ENCODE measurements around the gene R3HCC1L. TPM values are rescaled to one million over a fixed set of nuclear protein-coding genes. Genes with fewer than 3 reads are reported as not detected.

R3HCC1L gene
- total RNA-seq, 1 donor from 2014 or later: 18.4 TPM

DNA sequence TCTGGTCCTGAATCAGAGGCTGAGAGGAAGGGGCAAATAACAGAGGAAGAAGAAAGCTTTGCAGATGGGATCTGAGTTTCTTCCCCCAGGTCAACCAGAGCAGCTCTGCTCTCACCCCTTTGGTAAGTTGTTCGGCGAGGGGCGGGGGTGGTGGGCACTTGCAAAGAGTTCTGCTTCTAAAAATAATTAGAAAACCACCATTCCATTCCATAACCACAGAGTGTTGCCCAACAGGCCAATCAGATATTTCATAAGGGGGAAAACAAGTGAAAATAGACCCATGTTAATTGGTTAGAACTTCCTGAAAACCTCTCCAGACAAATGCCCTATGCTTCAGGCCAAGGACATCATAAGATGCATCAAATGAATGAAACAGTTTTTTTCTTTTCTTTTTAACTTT, 43.6 kb upstream of the R3HCC1L start:
- H3K27ac Mint-ChIP-seq (ENCODE audit: unreplicated experiment): no peak overlapping the region
- TF ChIP-seq, protein P1, sequence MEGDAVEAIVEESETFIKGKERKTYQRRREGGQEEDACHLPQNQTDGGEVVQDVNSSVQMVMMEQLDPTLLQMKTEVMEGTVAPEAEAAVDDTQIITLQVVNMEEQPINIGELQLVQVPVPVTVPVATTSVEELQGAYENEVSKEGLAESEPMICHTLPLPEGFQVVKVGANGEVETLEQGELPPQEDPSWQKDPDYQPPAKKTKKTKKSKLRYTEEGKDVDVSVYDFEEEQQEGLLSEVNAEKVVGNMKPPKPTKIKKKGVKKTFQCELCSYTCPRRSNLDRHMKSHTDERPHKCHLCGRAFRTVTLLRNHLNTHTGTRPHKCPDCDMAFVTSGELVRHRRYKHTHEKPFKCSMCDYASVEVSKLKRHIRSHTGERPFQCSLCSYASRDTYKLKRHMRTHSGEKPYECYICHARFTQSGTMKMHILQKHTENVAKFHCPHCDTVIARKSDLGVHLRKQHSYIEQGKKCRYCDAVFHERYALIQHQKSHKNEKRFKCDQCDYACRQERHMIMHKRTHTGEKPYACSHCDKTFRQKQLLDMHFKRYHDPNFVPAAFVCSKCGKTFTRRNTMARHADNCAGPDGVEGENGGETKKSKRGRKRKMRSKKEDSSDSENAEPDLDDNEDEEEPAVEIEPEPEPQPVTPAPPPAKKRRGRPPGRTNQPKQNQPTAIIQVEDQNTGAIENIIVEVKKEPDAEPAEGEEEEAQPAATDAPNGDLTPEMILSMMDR (conservative IDR thresholded peaks at IDR 0.05): no peak

DNA sequence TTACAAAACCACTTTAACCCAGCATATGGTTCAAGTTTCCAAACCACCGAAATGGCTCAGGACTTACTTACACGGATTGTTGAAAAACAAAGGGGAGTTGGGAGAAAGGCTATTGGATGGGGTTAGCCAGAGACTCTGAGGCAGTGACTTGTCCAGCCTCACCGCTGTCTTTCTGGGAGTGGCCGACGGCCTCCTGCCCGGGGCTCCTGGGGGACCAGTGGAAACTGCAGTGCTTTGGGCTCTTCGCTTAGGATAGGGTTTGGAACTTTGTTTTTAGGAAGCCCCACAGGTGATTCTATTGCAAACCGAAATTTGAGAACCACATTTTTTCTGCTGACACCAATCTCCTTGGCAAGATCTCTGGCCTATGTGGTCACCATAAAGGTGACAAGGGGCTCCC, 38.1 kb upstream of the R3HCC1L start:
- TF ChIP-seq, protein P1 (conservative IDR thresholded peaks at IDR 0.05): no peak
- peaks cover 7% of the 10 kb centered on the region for H3K4me1 Mint-ChIP-seq
- no peaks in the 10 kb centered on the region for H3K9me3 Mint-ChIP-seq
- H3K27ac Mint-ChIP-seq (ENCODE audit: unreplicated experiment): no peak overlapping the region
- H3K27me3 Mint-ChIP-seq (ENCODE audit: low read depth): peaks cover 5% of the 10 kb centered on the region
- no peak overlapping the region for H3K4me3 Mint-ChIP-seq
- H3K36me3 Mint-ChIP-seq (ENCODE audit: low read depth): no peaks in the 10 kb centered on the region
- no peak for DNase-seq (ENCODE audit: low read depth, low spot score)

More for the DNA sequence above, 43.6 kb upstream of the R3HCC1L start:
- H3K9me3 Mint-ChIP-seq: no peaks in the 10 kb centered on the region
- H3K36me3 Mint-ChIP-seq (ENCODE audit: low read depth): no peaks in the 10 kb centered on the region
- DNase-seq (ENCODE audit: low read depth, low spot score): no peak
- peaks cover 26% of the 10 kb centered on the region for H3K27me3 Mint-ChIP-seq (ENCODE audit: low read depth)
- no peak overlapping the region for H3K4me3 Mint-ChIP-seq
- H3K4me1 Mint-ChIP-seq: no peaks in the 10 kb centered on the region

DNA sequence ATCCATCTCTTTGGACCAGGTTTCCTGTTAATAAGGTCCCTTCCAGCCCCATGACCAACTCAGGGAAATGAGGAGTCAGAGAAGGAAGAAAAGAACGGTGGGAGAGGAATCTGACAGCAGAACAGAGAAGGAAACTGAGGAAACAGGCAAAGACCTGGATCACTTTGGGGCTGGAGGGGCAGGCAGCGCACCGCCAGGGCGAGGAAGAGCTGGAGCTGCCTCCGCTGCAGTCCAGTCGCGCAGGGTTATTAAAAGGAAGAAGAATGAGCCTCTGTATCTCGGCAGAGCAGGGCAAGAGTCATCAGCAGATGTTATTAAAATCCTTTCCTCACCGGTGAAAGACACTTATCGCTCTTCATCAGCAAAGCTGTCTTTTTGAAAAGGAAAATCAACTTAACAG, 37.7 kb upstream of the R3HCC1L start:
- Mint-ChIP-seq H3K9me3 (no peaks in the 10 kb centered on the region), H3K27ac (ENCODE audit: unreplicated experiment) (no peak overlapping the region), H3K27me3 (ENCODE audit: low read depth) (peaks cover 4% of the 10 kb centered on the region), H3K4me3 (no peak overlapping the region), H3K4me1 (peaks cover 7% of the 10 kb centered on the region), H3K36me3 (ENCODE audit: low read depth) (no peaks in the 10 kb centered on the region)
- TF ChIP-seq, protein P1 (conservative IDR thresholded peaks at IDR 0.05): no peak
- no peak for DNase-seq (ENCODE audit: low read depth, low spot score)

DNA sequence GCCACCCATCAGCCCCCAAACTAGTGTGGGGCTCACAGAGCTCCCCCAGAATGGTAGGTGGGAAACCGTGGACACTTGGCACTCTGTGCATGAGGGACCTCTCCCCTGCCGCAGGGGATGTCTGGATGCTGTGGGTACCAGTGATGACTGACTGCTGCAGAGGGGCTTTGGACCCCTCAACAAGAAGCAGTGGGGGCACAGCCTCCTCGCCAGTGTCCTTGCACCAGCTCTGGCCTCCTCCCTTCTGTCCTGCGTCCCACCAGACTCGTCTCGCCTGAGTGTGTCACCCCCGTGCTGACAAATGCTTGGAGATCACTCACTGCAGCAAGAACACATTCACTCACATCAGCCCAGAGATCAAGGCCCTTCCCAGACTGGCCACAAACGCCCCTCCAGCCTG, 37.3 kb upstream of the R3HCC1L start:
- DNase-seq (ENCODE audit: low read depth, low spot score): no peak
- H3K36me3 Mint-ChIP-seq (ENCODE audit: low read depth): no peaks in the 10 kb centered on the region
- peaks cover 7% of the 10 kb centered on the region for H3K4me1 Mint-ChIP-seq
- no peaks in the 10 kb centered on the region for H3K9me3 Mint-ChIP-seq
- TF ChIP-seq, protein P1 (conservative IDR thresholded peaks at IDR 0.05): no peak
- no peak overlapping the region for H3K27ac Mint-ChIP-seq (ENCODE audit: unreplicated experiment)
- peaks cover 4% of the 10 kb centered on the region for H3K27me3 Mint-ChIP-seq (ENCODE audit: low read depth)
- no peak overlapping the region for H3K4me3 Mint-ChIP-seq

DNA sequence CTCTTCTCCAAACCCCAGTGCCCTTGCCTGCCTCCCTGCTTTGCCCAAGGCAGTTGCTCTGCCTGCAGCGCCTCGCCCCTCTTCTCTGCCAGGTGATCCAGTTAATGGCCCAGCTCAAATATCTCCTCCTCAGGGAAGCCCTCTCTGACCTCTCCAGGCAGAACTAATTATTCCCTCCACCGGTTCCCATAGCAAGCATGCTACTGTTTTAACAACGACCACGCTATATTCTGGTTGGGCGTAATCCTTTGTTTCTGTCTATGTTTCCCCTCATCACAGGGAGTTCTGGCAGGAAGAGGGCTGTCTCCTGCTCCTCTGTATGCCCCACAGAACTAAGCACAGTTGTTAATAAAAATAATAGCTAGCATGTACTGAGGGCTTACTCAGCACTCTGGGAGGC, 36.8 kb upstream of the R3HCC1L start:
- DNase-seq (ENCODE audit: low read depth, low spot score): no peak

More for the DNA sequence above, 36.8 kb upstream of the R3HCC1L start:
- TF ChIP-seq, protein P1 (conservative IDR thresholded peaks at IDR 0.05): no peak
- Mint-ChIP-seq H3K27me3 (ENCODE audit: low read depth) (peaks cover 4% of the 10 kb centered on the region), H3K27ac (ENCODE audit: unreplicated experiment) (no peak overlapping the region), H3K9me3 (no peaks in the 10 kb centered on the region), H3K4me3 (no peak overlapping the region), H3K36me3 (ENCODE audit: low read depth) (no peaks in the 10 kb centered on the region), H3K4me1 (peaks cover 7% of the 10 kb centered on the region)
